Fibroblast of the aortic adventitia (primary cell): Measurements from ENCODE around the gene RPL7A. TPM values are rescaled to one million over a fixed set of nuclear protein-coding genes. Genes with fewer than 3 reads are reported as not detected.
"Not testable (repeated sequence)": the region's sequence is repeated elsewhere in the genome, so short reads cannot be mapped to it uniquely, and the experiment has no call there.

ENCODE experiments used
- DNase-seq: peaks from one replicate; pipeline ENCODE4 v3.0.0-alpha.2; 2010; ENCODE audit warnings: low read depth
- H3K4me3 ChIP-seq: 2 replicates; pipeline ENCODE4 v1.5.1; 2011; ENCODE audit warnings: low read depth, mild to moderate bottlenecking, control low read depth, low read length, moderate library complexity
- total RNA-seq: library from RNA; depleted of rRNA; stranded (reverse); fragments of >200 nt; gene quantifications from 2 replicates; pipeline ENCODE4 v1.2.3, GENCODE V29; 2012; ENCODE audit warnings: low replicate concordance
- TF ChIP-seq, protein P1 (sequence below): IDR thresholded peaks from 2 replicates; pipeline ENCODE4 v1.5.1; 2011; ENCODE audit warnings: mild to moderate bottlenecking, low read length, control low read depth, inconsistent platforms; ENCODE audit not compliant: insufficient read depth

RPL7A gene
- total RNA-seq, 1 donor: 2,411 TPM

- H3K4me3 ChIP-seq: no peak overlapping the region
- no peak for DNase-seq
- TF ChIP-seq, protein P1, sequence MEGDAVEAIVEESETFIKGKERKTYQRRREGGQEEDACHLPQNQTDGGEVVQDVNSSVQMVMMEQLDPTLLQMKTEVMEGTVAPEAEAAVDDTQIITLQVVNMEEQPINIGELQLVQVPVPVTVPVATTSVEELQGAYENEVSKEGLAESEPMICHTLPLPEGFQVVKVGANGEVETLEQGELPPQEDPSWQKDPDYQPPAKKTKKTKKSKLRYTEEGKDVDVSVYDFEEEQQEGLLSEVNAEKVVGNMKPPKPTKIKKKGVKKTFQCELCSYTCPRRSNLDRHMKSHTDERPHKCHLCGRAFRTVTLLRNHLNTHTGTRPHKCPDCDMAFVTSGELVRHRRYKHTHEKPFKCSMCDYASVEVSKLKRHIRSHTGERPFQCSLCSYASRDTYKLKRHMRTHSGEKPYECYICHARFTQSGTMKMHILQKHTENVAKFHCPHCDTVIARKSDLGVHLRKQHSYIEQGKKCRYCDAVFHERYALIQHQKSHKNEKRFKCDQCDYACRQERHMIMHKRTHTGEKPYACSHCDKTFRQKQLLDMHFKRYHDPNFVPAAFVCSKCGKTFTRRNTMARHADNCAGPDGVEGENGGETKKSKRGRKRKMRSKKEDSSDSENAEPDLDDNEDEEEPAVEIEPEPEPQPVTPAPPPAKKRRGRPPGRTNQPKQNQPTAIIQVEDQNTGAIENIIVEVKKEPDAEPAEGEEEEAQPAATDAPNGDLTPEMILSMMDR: no peak
Measured at GRCh38 chr9:133331221-133331620, 16.8 kb upstream of the RPL7A start.

DNA sequence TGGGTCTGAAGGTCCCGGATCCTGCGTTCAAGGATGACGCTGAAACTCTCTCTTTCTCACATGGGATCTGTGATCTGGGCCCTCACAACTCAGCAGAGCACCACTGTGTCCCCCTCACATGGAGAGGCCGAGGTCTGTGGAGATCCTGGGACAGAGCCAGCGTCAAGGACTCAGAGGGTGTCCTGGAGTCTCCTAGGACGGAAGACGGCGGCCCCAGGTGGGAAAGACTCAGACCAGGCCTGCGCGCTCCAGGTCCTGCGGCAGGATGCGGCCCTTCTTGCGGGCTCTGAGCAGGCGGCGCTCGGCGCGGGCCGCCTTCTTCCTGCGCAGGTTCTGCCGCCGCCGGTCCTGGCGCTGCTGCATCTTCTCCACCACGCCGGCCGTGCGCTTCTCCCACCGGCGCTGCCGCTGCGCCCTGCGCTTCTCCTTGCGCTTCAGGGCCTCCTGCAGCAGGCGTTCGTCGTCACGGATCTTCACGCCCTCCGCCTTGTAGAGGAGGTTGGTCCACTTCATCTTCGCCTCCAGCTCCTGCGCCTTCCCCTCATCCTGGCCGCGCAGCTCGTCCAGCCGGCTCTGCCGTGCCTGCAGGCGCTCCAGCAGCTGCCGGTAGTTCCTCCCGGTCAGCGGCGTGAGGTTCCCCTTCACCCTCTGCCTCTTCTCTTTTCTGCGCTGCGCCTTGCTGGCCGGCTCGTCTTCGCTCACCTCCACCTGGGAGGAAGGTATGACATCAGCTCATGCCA lies 16.2 kb upstream of the RPL7A start:
- no peak overlapping the region for H3K4me3 ChIP-seq
- no peak for DNase-seq
- TF ChIP-seq, protein P1: no peak

DNA sequence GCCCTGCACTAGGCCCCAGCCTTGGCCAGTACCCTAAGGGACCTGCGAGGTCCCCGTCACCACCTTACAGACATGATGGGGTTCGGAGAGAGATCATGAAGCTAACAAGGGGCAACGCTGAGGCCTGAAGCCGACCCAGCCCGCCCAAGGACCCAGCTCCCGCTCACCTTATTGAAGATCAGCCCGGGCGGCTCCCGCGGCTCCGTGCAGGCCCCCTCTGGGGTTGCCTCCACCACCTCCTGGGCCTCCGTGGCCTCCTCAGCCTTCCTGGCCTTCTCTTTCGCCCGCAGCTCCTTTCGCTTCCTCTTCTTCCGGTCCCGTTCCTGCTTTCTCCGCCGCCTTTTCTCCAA lies 15.7 kb upstream of the RPL7A start:
- no peak for DNase-seq
- no peak overlapping the region for H3K4me3 ChIP-seq
- TF ChIP-seq, protein P1: no peak

- TF ChIP-seq, protein P1: no peak
- DNase-seq: no peak
- H3K4me3 ChIP-seq: no peak overlapping the region
Measured at GRCh38 chr9:133333011-133333410, 15.0 kb upstream of the RPL7A start.

DNA sequence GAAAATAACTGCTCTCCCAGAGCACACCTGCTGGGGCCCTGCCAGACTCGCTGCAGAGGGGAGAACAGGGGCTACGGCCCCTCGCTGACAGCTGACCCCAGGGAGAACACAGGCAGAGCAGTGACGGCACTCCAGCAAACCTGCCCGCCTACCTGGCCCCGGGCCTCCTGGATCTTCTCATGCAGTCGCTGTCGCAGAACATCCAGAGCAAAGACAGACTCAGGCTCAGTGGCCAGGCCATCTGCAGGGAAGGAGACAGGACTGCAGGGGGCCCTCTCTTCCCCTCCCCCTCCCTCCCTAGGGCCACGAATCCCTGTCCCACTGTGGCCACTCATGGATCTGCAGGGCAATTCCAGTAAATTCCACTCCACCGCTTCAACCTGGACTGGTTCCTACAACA lies 14.5 kb upstream of the RPL7A start:
- TF ChIP-seq, protein P1: no peak
- no peak overlapping the region for H3K4me3 ChIP-seq
- DNase-seq: no peak

- no peak for DNase-seq
- no peak overlapping the region for H3K4me3 ChIP-seq
- TF ChIP-seq, protein P1: no peak
Measured at GRCh38 chr9:133334161-133334560, 13.9 kb upstream of the RPL7A start.

- DNase-seq: not testable (repeated sequence)
- H3K4me3 ChIP-seq: peak overlapping the region; percentile 97
Measured at GRCh38 chr9:133334888-133335287, 13.1 kb upstream of the RPL7A start.
